HEK293 (cell line): Measurements from ENCODE around the gene ERICH4.

Experiments
- CTCF ChIA-PET: fragments of 350-600 bp; formaldehyde crosslinking; extraction: SDS; loops from one replicate; lab custom pipeline; 2021; ENCODE audit warnings: antibody characterized with exemption; lab: Yijun Ruan, JAX
- POLR2A ChIA-PET: fragments of 300-600 bp; formaldehyde crosslinking; extraction: SDS; loops from one replicate; lab custom pipeline; 2020; ENCODE audit warnings: antibody characterized with exemption, inconsistent platforms; lab: Yijun Ruan, JAX
- H3K27ac ChIP-seq: fragments of 200-500 bp; sonication (Bioruptor generic); 2 replicates; pipeline ENCODE4 v1.5.1; 2014; ENCODE audit warnings: low read depth, low read length, control low read depth, inconsistent platforms; ENCODE audit errors: extremely low read depth
- H3K36me3 ChIP-seq, 2 experiments: fragments of 200-500 bp in 1 of 2; sonication (Bioruptor generic) in 1 of 2; 1 replicate in 1 of 2; 2 replicates in 1 of 2; pipeline ENCODE4 v1.5.1; 2014 to 2017; ENCODE audit warnings: inconsistent platforms in 2 of 2, low read length in 2 of 2; ENCODE audit not compliant: control insufficient read depth in 2 of 2, insufficient read depth in 1 of 2
- H3K4me1 ChIP-seq: fragments of 200-500 bp; sonication (Bioruptor generic); 2 replicates; pipeline ENCODE4 v1.5.1; 2014; ENCODE audit warnings: mild to moderate bottlenecking, low read length, inconsistent platforms; ENCODE audit not compliant: control insufficient read depth, insufficient read depth
- H3K4me3 ChIP-seq: 2 replicates; pipeline ENCODE4 v1.5.1; 2011; ENCODE audit warnings: low read depth, mild to moderate bottlenecking, control low read depth, low read length, moderate library complexity
- H3K9me3 ChIP-seq: fragments of 200-500 bp; sonication (Bioruptor generic); 2 replicates; pipeline ENCODE4 v1.5.1; 2014; ENCODE audit warnings: low read depth, low read length, inconsistent platforms; ENCODE audit not compliant: control insufficient read depth, insufficient read depth
- EGR2 ChIP-seq: fragments of 450-650 bp; formaldehyde crosslinking; IDR thresholded peaks from 2 replicates; pipeline ENCODE4 v1.5.1; 2016; ENCODE audit warnings: low read depth, missing biosample characterization, missing genetic modification characterization
- GLI2 ChIP-seq: fragments of 450-650 bp; formaldehyde crosslinking; IDR thresholded peaks from 2 replicates; pipeline ENCODE4; 2017; ENCODE audit warnings: missing biosample characterization, missing genetic modification characterization, low read depth, borderline replicate concordance
- SP3 ChIP-seq: fragments of 450-650 bp; formaldehyde crosslinking; IDR thresholded peaks from 2 replicates; pipeline ENCODE4 v1.5.1; 2016; ENCODE audit warnings: missing biosample characterization, missing genetic modification characterization
- SP7 ChIP-seq: fragments of 450-650 bp; formaldehyde crosslinking; IDR thresholded peaks from 2 replicates; pipeline ENCODE4 v1.5.1; 2016; ENCODE audit warnings: missing biosample characterization, missing genetic modification characterization
- ZFHX2 ChIP-seq: fragments of 450-650 bp; formaldehyde crosslinking; conservative IDR thresholded peaks from 2 replicates; pipeline ENCODE4 v1.5.1; 2016; ENCODE audit warnings: missing biosample characterization, missing genetic modification characterization
- ZNF174 ChIP-seq: fragments of 450-650 bp; formaldehyde crosslinking; IDR thresholded peaks from 2 replicates; pipeline ENCODE4 v1.5.0; 2017; ENCODE audit warnings: missing biosample characterization, mild to moderate bottlenecking, missing genetic modification characterization
- ZNF292 ChIP-seq: fragments of 450-650 bp; formaldehyde crosslinking; IDR thresholded peaks from 2 replicates; pipeline ENCODE4 v1.5.1; 2016; ENCODE audit warnings: low read depth, missing biosample characterization, missing genetic modification characterization, borderline replicate concordance
- ZNF311 ChIP-seq: fragments of 450-650 bp; formaldehyde crosslinking; IDR thresholded peaks from 2 replicates; pipeline ENCODE4 v1.5.1; 2017; ENCODE audit warnings: missing biosample characterization, missing genetic modification characterization, borderline replicate concordance
- ZNF404 ChIP-seq: fragments of 450-650 bp; formaldehyde crosslinking; IDR thresholded peaks from 2 replicates; pipeline ENCODE4 v1.5.1; 2017; ENCODE audit warnings: missing biosample characterization, missing genetic modification characterization
- ZNF664 ChIP-seq: fragments of 450-650 bp; formaldehyde crosslinking; IDR thresholded peaks from 2 replicates; pipeline ENCODE4 v1.5.1; 2016; ENCODE audit warnings: missing biosample characterization, missing genetic modification characterization
- TF ChIP-seq, protein P1 (sequence below): fragments of 450-650 bp; formaldehyde crosslinking; IDR thresholded peaks from 2 replicates; pipeline ENCODE4 v1.5.1; 2016; ENCODE audit warnings: missing biosample characterization, missing genetic modification characterization
- TF ChIP-seq, protein P2 (sequence below): fragments of 450-650 bp; formaldehyde crosslinking; IDR thresholded peaks from 2 replicates; pipeline ENCODE4 v1.5.1; 2016; ENCODE audit warnings: missing biosample characterization, missing genetic modification characterization, low read depth
- TF ChIP-seq, protein P3 (sequence below): fragments of 450-650 bp; formaldehyde crosslinking; IDR thresholded peaks from 2 replicates; pipeline ENCODE4 v1.5.1; 2016; ENCODE audit warnings: missing biosample characterization, missing genetic modification characterization
- TF ChIP-seq, protein P4 (sequence below): fragments of 450-650 bp; formaldehyde crosslinking; IDR thresholded peaks from 2 replicates; pipeline ENCODE4 v1.5.1; 2016; ENCODE audit warnings: missing biosample characterization, missing genetic modification characterization

Gene ERICH4

DNA sequence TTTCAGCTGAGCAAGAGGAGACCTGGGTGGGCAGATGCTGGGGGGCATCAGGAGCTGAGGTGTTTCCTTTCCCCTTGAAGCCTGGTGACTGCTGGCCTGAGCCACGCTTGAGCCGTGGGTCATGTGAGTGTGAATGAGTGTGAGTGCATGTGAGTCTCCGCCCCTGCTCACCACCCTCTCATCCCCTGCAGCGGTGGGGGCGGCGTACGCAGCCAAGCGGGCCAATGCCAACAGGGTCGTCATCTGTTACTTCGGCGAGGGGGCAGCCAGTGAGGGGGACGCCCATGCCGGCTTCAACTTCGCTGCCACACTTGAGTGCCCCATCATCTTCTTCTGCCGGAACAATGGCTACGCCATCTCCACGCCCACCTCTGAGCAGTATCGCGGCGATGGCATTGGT lies 21.0 kb upstream of the ERICH4 start:
- POLR2A ChIA-PET: no interaction called here
- H3K27ac ChIP-seq: no peak overlapping the region
- H3K9me3 ChIP-seq: no peaks in the 10 kb centered on the region
- peaks cover 5% of the 10 kb centered on the region for H3K4me1 ChIP-seq
- H3K36me3 ChIP-seq: peaks cover 27 to 57% of the 10 kb centered on the region in 2 experiments
- CTCF ChIA-PET: interaction anchor here (0.5 to 1.0 kb wide), 2 partner anchors 9 to 335 kb away, joined by 3 read pairs; no protein-coding TSS in a partner anchor
- H3K4me3 ChIP-seq: no peak overlapping the region
- TF ChIP-seq EGR2 (tag by site-specific recombination): 0 out of 2 replicates have a peak, but pooled peaks have one; percentile 29
- TF ChIP-seq ZNF174 (tag by site-specific recombination): no peak
- TF ChIP-seq, protein P1, sequence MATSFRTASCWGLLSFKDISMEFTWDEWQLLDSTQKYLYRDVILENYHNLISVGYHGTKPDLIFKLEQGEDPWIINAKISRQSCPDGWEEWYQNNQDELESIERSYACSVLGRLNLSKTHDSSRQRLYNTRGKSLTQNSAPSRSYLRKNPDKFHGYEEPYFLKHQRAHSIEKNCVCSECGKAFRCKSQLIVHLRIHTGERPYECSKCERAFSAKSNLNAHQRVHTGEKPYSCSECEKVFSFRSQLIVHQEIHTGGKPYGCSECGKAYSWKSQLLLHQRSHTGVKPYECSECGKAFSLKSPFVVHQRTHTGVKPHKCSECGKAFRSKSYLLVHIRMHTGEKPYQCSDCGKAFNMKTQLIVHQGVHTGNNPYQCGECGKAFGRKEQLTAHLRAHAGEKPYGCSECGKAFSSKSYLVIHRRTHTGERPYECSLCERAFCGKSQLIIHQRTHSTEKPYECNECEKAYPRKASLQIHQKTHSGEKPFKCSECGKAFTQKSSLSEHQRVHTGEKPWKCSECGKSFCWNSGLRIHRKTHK (tag by site-specific recombination): no peak
- TF ChIP-seq ZNF664 (tag by site-specific recombination): no peak
- TF ChIP-seq SP3 (tag by site-specific recombination): no peak
- no peak for TF ChIP-seq ZNF311
- TF ChIP-seq ZFHX2 (tag by site-specific recombination): peak; percentile 24; the same call in 1 of the 2 replicates
- no peak for TF ChIP-seq GLI2 (tag by site-specific recombination)
- TF ChIP-seq, protein P2, sequence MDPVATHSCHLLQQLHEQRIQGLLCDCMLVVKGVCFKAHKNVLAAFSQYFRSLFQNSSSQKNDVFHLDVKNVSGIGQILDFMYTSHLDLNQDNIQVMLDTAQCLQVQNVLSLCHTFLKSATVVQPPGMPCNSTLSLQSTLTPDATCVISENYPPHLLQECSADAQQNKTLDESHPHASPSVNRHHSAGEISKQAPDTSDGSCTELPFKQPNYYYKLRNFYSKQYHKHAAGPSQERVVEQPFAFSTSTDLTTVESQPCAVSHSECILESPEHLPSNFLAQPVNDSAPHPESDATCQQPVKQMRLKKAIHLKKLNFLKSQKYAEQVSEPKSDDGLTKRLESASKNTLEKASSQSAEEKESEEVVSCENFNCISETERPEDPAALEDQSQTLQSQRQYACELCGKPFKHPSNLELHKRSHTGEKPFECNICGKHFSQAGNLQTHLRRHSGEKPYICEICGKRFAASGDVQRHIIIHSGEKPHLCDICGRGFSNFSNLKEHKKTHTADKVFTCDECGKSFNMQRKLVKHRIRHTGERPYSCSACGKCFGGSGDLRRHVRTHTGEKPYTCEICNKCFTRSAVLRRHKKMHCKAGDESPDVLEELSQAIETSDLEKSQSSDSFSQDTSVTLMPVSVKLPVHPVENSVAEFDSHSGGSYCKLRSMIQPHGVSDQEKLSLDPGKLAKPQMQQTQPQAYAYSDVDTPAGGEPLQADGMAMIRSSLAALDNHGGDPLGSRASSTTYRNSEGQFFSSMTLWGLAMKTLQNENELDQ (tag by site-specific recombination): no peak

DNA sequence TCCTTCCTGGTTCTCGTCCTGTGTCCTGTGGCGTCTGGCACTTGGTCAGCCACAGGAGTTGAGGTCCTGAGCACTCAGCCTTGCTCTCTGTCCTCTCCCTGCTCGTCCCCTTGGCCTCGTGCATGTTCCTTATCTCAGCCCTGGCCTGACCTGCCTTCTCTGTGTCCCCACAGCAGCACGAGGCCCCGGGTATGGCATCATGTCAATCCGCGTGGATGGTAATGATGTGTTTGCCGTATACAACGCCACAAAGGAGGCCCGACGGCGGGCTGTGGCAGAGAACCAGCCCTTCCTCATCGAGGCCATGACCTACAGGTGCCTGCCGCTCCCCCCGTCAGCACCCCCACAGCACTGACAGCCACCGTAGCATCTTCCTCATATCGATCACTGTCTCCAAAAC lies 20.5 kb upstream of the ERICH4 start:
- H3K4me1 ChIP-seq: peaks cover 8% of the 10 kb centered on the region
- no peak overlapping the region for H3K4me3 ChIP-seq
- TF ChIP-seq, protein P3, sequence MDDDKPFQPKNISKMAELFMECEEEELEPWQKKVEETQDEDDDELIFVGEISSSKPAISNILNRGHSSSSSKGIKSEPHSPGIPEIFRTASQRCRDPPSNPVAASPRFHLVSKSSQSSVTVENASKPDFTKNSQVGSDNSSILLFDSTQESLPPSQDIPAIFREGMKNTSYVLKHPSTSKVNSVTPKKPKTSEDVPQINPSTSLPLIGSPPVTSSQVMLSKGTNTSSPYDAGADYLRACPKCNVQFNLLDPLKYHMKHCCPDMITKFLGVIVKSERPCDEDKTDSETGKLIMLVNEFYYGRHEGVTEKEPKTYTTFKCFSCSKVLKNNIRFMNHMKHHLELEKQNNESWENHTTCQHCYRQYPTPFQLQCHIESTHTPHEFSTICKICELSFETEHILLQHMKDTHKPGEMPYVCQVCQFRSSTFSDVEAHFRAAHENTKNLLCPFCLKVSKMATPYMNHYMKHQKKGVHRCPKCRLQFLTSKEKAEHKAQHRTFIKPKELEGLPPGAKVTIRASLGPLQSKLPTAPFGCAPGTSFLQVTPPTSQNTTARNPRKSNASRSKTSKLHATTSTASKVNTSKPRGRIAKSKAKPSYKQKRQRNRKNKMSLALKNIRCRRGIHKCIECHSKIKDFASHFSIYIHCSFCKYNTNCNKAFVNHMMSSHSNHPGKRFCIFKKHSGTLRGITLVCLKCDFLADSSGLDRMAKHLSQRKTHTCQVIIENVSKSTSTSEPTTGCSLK (tag by site-specific recombination): no peak
- TF ChIP-seq ZNF292 (no peak), SP7 (no peak), ZNF404 (no peak)
- TF ChIP-seq, protein P2 (tag by site-specific recombination): no peak
- TF ChIP-seq, protein P4, sequence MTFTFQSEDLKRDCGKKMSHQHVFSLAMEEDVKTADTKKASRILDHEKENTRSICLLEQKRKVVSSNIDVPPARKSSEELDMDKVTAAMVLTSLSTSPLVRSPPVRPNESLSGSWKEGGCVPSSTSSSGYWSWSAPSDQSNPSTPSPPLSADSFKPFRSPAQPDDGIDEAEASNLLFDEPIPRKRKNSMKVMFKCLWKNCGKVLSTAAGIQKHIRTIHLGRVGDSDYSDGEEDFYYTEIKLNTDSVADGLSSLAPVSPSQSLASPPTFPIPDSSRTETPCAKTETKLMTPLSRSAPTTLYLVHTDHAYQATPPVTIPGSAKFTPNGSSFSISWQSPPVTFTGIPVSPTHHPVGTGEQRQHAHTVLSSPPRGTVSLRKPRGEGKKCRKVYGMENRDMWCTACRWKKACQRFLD (tag by site-specific recombination): no peak
- TF ChIP-seq, all 188 proteins: peak for 0
- Histone ChIP-seq H3K9me3 (no peaks in the 10 kb centered on the region), H3K27ac (no peak overlapping the region), H3K36me3 (peaks cover 24 to 53% of the 10 kb centered on the region in 2 experiments)
- CTCF ChIA-PET: interaction anchor here (0.5 kb wide), 1 partner anchor 334 kb away, joined by 3 read pairs; no protein-coding TSS in a partner anchor
- POLR2A ChIA-PET: no interaction called here
